Sigmoid colon (tissue), 4 donors: ENCODE measurements around the gene ESRRA.

ENCODE experiments used
- CTCF ChIP-seq, 4 experiments: fragments of 450-650 bp in 3 of 4; fragments of 200-600 bp in 1 of 4; IDR thresholded peaks; one replicate each; pipeline ENCODE4 v1.5.1; 2016 to 2019; ENCODE audit warnings: antibody characterized with exemption in 4 of 4, mild to moderate bottlenecking in 3 of 4, moderate library complexity in 2 of 4
- POLR2AphosphoS5 ChIP-seq, 4 donors: sonication (generic); formaldehyde crosslinking; IDR thresholded peaks; one replicate each; pipeline ENCODE4 v1.6.1; 2017; ENCODE audit warnings: antibody characterized with exemption in 4 of 4

- TF ChIP-seq POLR2AphosphoS5 (IDR thresholded peaks at IDR 0.05) (no peak), CTCF (IDR thresholded peaks at IDR 0.05) (no peak)
Measured at GRCh38 chr11:64347193-64347867, 42.0 kb downstream of the ESRRA start.
